Activated CD4-positive, alpha-beta T cell treated with anti-CD3 and anti-CD28 coated beads for 1 hour (primary cell): ENCODE measurements around the gene WDR33.

ENCODE experiments used
- DNase-seq: peaks from one replicate; pipeline ENCODE4 v3.0.0-alpha.2; 2020

Gene WDR33

GRCh38 chr2:127651971-127652550 lies 158.9 kb downstream of the WDR33 start:
- DNase-seq = no peak

GRCh38 chr2:127651381-127651809 lies 159.6 kb downstream of the WDR33 start:
- DNase-seq = no peak
